Breast epithelium (tissue), 3 donors: ENCODE measurements around the gene KRTAP6-2.

Experiments
- POLR2A ChIP-seq: fragments of 450-650 bp; IDR thresholded peaks from one replicate; pipeline ENCODE4 v1.6.1; 2016; ENCODE audit warnings: antibody characterized with exemption, mild to moderate bottlenecking, moderate library complexity
- POLR2AphosphoS5 ChIP-seq, 3 donors: sonication (generic); formaldehyde crosslinking; IDR thresholded peaks; one replicate each; pipeline ENCODE4 v1.6.1; 2017; ENCODE audit warnings: antibody characterized with exemption in 3 of 3
- TF ChIP-seq, protein P1 (sequence below), 3 donors: fragments of 450-650 bp; IDR thresholded peaks; one replicate each; pipeline ENCODE4 v1.5.1; 2016 to 2017; ENCODE audit warnings: antibody characterized with exemption in 3 of 3, mild to moderate bottlenecking in 3 of 3, moderate library complexity in 3 of 3

DNA sequence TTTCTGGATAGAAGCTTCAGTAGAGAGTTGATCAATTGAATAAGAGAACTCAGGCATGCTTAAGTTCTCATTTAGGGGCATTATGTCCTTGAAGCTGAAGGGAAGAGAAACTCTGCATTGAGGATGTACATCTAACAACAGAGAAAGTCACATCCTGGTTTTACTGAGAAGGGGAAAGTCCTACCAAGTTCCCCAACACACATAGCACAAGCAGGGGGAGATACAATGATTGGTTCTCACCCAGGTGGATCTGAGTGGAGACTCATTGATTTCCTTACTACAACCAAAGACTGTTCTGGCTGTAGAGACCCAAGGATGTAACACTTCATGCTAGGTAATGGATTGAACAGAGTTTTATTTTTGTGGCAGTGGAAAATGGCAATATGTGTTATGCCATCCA lies 16.5 kb upstream of the KRTAP6-2 start:
- TF ChIP-seq, protein P1, sequence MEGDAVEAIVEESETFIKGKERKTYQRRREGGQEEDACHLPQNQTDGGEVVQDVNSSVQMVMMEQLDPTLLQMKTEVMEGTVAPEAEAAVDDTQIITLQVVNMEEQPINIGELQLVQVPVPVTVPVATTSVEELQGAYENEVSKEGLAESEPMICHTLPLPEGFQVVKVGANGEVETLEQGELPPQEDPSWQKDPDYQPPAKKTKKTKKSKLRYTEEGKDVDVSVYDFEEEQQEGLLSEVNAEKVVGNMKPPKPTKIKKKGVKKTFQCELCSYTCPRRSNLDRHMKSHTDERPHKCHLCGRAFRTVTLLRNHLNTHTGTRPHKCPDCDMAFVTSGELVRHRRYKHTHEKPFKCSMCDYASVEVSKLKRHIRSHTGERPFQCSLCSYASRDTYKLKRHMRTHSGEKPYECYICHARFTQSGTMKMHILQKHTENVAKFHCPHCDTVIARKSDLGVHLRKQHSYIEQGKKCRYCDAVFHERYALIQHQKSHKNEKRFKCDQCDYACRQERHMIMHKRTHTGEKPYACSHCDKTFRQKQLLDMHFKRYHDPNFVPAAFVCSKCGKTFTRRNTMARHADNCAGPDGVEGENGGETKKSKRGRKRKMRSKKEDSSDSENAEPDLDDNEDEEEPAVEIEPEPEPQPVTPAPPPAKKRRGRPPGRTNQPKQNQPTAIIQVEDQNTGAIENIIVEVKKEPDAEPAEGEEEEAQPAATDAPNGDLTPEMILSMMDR (IDR thresholded peaks at IDR 0.05), result no peak
- TF ChIP-seq POLR2AphosphoS5 (IDR thresholded peaks at IDR 0.05), result no peak
- no peak for TF ChIP-seq POLR2A
